GM21526 (cell line): Measurements from ENCODE around the gene OR10P1.

ENCODE experiments used
- ATAC-seq: cut with Tn5 transposase; IDR thresholded peaks from one replicate; pipeline ENCODE4 v1.9.1; 2021; ENCODE audit warnings: moderate library complexity; ENCODE audit not compliant: unreplicated experiment, low FRiP score

OR10P1 gene

GRCh38 chr12:55682087-55682796, 45.5 kb downstream of the OR10P1 start:
- ATAC-seq = no peak

DNA sequence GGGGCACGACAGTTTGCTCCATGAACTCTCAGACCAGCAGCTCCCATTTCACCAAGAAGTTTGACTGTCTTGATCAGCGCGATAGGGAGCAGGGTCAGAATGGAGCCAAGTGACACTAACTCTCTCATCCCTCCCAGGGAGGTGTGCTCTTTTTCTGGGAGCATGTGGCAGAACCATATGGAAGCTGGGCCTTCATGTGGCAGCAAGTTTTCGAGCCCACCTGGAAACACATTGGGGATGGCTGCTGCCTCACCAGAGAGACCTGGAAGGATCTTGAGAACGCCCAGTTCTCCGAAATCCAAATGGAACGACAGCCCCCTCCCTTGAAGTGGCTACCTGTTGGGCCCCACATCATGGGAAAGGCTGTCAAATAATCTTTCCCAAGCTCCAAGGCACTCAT, 47.0 kb downstream of the OR10P1 start:
- no peak for ATAC-seq

DNA sequence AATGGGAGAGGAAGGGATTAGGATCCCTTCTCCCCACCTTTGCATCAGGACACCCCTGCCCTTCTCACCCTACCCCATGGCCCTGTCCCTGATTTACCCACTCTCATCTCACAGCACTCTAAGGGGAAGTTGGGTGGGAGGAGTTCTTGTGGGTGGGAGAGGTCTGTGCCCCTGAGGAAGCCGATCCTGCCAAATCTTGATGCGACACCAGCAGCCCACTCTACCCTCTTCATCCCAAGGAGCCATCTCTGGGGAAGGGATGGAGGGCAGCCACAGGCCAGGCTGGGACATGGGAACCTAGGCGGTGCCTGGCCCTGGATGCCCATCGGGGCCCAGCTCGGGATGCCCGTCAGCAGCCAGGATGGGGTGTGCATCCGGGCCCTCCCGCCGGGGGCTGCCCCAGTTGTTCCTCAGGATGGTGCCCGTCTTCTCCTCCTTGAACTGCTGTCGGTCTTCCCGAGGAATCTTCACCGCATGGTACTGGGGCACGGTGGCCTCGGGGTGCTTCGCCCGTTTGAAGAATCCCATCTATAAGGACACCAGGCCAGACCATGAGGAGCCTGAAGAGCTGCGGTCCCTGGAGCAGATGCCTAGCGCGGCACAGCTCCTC, 48.2 kb downstream of the OR10P1 start:
- no peak for ATAC-seq

GRCh38 chr12:55685671-55686070, 49.0 kb downstream of the OR10P1 start:
- ATAC-seq = no peak

DNA sequence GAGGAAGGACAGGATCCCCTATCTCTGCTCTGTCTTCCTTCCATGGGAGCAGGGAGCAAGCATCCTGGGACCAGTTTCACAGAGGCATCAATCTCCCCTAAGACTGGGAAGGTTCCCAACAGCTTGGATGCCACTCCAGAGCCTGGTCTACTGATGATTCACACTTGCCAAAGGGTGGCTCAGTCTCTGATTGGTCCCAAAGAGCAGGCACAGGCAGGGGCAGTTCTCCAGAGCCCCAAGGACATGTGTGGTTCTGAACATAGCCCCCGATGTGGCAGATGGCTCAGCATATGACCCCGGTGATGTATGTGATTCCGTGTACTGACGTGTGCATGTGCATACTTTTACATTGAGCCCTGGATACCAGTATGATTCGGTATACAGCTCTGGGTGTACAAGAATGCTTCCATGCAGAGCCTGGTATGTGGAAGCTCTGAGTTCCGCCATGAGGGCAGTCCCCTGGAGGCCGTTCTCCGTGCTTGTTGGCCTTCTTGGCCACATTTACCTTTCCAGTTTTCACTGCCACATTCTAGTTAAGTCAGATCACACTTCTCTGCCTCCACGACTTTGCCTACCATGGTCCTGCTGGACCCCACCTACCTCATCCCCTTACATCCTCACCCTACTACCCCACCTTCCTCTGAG, 49.8 kb downstream of the OR10P1 start:
- ATAC-seq = no peak
